K562 (cell line): ENCODE measurements around the gene GFRA3.

Source experiments
- POLR2A ChIP-seq: fragments of 450-650 bp; conservative IDR thresholded peaks from 2 replicates; pipeline ENCODE4 v1.6.1; 2016
- RCOR1 ChIP-seq, 2 experiments: IDR thresholded peaks; 2 replicates each; pipeline ENCODE4 v1.6.1; 2012; ENCODE audit warnings: low read depth in 2 of 2, low read length in 2 of 2, borderline replicate concordance in 1 of 2, improper control_type of control experiment in 1 of 2
- TF ChIP-seq, protein P1 (sequence below): fragments of 250-450 bp; sonication (Bioruptor Pico); IDR thresholded peaks from 2 replicates; pipeline ENCODE4 v1.8.0; 2022; ENCODE audit warnings: moderate library complexity, mild to moderate bottlenecking, inconsistent platforms
- TF ChIP-seq, protein P2 (sequence below): IDR thresholded peaks from 2 replicates; pipeline ENCODE4 v1.6.1; 2016; ENCODE audit warnings: missing genetic modification characterization, missing compliant biosample characterization

DNA sequence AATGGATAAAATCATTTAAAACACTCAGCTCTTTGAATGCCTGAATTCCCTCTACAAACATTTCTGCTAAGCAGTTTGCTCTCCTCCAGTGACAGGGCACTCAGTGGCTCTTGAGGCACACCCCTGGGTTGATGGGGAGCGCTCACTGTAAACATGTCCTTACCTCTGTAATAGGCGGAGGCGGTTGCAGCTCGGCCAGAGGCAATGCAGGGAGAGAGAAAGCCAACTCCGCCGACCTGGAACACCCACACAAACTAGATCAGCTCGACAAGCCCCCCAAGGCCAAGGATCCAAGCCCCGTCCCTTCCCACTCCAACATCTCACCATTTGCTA lies 61.6 kb downstream of the GFRA3 start:
- TF ChIP-seq, protein P1, sequence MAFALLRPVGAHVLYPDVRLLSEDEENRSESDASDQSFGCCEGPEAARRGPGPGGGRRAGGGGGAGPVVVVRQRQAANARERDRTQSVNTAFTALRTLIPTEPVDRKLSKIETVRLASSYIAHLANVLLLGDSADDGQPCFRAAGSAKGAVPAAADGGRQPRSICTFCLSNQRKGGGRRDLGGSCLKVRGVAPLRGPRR (CRISPR knock-in tag), result no peak
- TF ChIP-seq RCOR1 (IDR thresholded peaks at IDR 0.05; ENCODE audit: borderline replicate concordance in 1 of 2, low read depth in 2 of 2, low read length in 2 of 2), result no peak
- TF ChIP-seq POLR2A, result no peak
- TF ChIP-seq, protein P2, sequence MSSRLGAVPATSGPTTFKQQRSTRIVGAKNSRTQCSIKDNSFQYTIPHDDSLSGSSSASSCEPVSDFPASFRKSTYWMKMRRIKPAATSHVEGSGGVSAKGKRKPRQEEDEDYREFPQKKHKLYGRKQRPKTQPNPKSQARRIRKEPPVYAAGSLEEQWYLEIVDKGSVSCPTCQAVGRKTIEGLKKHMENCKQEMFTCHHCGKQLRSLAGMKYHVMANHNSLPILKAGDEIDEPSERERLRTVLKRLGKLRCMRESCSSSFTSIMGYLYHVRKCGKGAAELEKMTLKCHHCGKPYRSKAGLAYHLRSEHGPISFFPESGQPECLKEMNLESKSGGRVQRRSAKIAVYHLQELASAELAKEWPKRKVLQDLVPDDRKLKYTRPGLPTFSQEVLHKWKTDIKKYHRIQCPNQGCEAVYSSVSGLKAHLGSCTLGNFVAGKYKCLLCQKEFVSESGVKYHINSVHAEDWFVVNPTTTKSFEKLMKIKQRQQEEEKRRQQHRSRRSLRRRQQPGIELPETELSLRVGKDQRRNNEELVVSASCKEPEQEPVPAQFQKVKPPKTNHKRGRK (tag), result no peak
